Measurements from ENCODE around the gene RAB3D.
"Not testable (repeated sequence)": the region's sequence is repeated elsewhere in the genome, so short reads cannot be mapped to it uniquely, and the experiment has no call there.

Gene RAB3D

DNA sequence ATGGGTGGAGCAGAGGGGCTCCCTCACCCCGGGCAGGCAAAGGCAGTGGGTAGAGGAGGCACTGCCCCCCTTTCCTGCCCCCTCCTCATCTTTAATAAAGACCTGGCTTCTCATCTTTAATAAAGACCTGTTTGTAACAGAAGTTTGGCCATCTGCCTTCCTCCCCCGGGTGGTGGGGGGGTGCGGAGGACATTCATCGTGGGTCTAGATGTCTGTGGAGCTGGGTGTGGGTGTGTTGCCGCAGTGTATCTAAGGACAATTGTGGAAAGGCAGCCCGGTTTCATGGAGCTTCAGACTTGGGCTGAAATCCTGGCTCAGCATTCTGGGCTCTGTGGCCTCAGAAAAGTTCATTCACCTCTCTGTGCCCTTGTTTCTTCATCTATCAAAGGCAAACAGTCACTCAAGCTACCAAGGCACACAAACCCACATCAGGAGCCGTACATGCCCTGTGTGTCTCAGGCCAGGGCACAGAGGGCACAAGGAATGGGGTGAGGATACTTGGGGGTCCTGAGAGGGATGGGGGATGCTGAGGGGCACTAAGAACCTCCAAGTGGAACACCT, 26.2 kb upstream of the RAB3D start:
- DNase-seq, result no peak

DNA sequence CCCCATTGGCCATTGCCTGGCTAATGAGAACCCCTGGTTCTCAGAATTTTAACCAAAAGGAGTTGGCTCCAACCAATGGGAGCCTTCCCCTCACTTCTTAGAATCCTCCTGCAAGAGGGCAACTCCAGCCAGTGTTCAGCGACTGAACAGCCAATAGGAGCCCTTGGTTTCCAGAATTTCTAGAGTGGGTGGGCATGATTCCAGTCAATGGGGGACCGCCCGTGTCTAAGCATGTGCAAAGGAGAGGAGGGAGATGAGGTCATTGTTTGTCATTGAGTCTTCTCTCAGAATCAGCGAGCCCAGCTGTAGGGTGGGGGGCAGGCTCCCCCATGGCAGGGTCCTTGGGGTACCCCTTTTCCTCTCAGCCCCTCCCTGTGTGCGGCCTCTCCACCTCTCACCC, 25.5 kb upstream of the RAB3D start:
- DNase-seq, result no peak

DNA sequence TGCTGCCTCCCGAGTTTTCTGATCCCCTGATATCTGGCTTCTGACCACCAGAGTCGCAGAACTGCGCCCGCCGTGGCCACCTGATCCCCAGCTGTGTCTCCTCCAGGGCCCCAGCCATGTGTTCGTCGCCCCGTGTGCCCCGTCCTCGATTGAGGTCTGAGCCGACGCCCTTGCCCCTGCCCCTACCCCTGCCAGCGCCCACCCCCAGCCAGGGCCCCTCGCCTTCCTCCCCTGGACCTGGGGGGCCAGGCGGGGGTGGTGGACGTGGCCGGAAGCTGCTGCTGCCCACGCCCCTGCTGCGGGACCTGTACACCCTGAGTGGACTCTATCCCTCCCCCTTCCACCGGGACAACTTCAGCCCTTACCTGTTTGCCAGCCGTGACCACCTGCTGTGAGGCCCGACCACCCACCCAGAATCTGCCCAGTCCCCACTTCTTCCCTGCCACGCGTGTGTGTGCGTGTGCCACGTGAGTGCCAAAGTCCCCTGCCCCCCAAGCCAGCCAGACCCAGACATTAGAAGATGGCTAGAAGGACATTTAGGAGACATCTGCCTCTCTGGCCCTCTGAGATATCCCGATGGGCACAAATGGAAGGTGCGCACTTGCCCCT, 24.9 kb upstream of the RAB3D start:
- DNase-seq, result no peak

DNA sequence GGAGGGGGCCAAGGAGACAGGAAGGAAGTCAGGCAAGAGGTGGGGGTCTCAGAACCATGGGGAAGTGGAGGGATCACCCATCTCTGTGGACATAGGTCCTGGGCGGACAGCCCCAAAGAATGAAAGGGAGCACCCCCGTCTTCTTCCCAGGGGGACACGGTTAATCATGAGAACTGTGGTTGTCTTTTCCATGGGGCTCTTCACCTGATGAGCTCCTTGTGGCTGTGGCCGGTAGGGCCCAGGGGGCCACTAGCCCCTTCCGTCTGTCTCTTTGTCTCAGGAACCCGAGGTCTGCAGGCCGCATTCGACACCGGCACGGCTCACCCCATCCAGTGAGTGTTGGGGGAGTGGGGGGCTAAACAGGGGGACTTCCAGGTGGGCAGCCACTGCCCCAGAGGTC, 24.4 kb upstream of the RAB3D start:
- DNase-seq, result no peak

DNA sequence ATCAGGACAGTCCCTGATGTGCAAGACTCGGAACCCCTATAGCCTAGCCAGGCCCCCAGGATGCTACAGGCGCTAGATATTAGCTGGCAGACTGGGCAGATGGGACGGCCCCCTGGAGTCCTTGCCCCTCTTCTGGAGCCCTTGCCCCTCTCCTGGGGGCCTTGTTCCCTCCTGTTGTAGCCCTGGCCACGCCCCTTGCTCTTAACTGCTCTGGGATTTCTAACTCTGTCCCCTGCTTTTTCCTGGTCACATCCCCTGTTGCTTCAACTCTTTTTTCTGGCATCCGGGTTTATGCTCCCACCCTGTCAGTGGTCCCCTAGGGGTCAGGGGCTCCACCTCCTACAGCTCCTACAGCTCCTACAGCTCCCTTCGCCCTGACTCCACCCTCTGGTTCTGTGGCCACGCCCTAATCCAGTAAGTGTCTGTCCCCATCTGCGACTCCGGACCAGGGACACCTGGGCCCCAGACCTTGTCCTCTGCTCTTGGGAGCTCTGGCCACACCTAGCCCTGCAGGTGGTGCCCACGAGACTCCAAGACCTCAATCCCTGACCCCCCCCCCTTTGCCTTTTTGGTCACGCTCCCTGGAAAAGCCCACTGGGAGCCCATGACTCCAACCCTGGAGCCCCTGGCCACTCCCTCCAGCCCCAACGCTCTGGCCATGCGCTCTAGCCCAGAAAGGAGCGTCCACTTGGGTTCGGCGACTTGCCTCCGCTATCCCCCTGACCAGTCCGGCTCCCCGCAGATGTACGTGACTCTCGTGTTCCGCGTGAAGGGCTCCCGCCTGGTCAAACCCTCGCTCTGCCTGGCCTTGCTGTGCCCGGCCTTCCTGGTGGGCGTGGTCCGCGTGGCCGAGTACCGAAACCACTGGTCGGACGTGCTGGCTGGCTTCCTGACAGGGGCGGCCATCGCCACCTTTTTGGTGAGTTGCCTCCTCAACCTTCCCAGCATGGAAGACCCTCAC, 22.6 kb upstream of the RAB3D start:
- no peak for DNase-seq

DNA sequence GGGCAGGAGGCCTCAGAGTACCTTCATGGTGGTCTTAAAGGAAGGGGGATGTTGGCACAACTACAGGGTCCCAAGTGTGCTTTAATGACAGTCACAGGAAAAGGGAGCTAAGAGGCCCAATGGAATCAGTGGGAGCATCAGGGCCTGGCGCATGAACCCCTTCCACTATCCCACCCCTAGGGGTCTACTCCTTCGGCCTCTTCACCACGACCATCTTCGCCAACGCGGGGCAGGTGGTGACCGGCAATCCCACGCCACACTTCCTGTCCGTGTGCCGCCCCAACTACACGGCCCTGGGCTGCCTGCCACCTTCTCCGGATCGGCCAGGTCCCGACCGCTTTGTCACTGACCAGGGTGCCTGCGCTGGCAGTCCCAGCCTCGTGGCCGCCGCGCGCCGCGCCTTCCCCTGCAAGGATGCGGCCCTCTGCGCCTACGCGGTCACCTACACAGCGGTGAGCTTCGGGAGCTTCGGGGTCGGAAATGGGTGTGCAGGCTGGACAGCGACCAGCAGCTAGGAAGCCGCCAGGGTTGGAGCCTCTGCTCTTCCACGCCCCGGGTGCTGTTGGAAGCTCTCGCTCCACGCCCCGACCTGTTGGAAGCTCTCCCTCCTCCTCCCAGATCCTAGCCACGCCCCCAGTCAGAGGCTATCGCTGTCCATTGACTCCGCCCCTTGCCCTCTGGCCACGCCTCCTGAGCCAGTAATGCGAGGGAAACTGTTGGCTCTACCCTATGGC, 21.7 kb upstream of the RAB3D start:
- DNase-seq, result no peak

DNA sequence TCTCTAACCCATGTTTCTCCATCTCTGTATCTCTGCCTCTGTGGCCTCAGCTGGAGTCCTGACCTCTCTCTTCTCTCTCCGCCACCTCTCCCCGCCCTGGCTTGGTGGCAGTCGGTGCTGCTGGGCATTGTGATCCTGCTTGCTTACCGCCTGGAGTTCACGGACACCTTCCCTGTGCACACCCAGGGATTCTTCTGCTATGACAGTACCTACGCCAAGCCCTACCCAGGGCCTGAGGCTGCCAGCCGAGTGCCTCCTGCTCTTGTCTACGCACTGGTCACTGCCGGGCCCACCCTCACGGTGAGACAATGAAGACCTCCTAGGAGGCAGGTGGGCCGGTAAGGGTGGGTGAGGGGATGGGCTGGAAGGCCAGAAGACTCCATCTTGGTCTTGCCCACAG, 20.0 kb upstream of the RAB3D start:
- no peak for DNase-seq

DNA sequence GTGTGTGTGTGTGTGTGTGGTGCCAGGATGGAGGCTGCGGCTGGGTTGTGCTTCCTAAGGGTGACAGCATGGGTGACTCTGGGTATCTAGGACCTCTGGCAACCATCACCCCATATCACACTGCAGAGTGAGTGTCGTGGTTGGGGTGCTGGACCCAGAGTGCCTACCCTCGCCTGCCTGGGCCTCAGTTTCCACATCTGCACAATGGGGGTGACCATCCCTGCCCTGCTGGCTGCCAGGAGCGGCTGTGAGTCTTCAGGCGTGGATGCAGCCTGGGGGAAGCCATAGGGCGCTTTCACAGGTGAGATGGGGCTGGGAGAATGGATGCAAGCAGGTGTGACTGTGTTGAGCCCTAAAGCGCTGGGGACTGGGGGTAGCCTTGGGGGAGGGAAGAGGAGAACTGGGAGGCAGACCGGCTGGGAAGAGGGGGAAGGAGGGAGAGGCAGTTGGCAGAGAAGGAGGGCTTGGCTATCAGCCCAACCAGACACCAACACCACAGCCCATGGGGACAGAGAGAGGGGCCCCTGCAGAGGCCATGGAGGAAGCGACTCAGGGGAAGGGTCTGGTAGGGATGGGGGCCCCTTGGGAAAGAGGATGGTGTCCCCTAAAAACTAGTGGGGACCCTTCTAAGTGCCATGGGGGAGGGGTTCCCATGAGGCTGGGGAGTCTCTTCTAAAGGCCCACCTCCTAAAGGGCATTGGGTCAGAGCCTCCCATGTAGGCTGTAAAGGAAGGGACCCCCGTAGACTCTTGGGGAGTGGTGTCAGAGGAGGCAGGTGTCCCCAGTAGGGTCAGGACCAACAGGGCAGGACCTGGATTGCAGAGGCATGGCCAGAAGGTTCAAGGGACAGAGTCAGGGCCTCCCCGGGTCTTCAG, 17.5 kb upstream of the RAB3D start:
- no peak for DNase-seq

DNA sequence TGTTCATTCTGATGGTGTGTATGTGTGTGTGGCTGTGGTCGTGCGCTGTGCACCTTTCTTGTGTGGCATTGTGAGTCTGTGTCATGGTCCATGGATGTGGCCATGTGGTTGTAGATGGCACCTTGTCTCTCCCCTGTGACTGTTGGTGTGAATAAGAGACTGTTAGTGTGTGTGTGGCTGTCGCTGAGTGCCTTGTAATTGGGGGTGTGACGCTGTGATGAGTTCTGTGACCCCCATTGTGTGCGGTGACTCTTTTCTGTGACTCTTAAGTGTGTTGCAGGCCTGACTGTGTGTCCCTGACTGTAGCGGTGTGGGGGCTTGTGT, 16.6 kb upstream of the RAB3D start:
- DNase-seq, result no peak

DNA sequence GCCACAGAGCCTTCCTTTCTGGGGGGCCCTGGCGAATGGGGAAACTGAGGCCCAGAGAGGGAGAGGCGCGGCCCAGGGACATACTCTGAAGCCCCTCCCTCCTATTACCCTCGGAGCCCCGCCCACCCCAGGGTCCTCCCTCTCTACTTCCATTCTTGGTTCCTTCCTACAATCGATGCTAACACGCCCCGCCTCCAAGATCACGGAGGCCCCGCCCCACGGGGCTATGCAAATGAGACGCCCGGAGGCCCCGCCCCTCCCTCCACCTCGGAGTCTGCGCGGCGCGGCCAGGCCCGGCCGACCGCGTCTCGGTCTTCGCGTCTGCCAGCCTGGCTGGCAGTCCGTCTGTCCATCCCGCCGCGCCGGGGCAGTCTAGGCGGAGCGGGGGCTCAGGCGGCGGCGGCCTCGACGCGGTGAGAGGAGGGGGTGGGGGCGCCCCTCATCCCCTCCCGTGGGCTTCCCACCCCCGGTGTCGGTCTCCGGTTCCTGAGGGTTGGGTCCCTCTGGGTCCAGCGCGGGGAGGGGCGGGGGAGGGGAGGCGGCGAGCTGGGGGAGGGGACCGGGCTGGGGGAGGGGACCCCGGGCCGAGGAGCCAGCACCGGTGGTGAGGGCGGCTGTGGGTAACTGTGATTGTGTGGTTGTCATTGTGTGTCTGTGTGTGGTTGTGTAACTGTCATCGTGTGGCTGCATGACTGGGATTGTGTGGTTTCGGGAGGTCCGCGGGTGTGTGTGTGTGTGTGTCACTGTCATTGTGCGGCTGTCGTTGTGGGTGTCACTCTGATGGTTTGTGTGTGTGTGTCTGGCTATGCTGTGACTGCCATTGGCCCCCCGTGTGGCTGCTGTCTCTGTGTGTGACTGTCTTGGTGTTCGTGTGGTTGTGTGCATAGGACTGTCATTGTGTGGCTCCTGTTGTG, 16.0 kb upstream of the RAB3D start, which contains the start of gene PLPPR2:
TSS of gene PLPPR2 (plus strand) at position 273 of the 914 bp plus-strand sequence. CDS start 2,242 bp downstream, outside the sequence.
- DNase-seq, result peak; percentile 82

DNA sequence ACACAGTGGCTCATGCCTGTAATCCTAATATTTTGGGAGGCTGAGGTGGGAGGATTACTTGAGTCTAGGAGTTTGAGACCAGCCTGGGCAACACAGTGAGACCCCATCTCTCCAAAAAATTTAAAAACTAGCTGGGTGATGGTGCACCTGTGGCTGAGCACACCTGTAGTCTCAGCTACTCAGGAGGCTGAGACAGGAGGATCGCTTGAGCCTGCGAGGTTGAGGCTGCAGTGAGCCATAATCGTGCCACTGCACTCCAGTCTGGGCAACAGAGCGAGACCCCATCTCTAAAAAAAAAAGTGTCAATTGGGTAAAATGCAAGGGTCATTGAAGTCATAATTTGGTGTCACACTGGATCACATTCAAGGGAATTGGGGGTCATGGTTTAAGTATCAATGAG, 14.6 kb upstream of the RAB3D start:
- DNase-seq, result not testable (repeated sequence)

DNA sequence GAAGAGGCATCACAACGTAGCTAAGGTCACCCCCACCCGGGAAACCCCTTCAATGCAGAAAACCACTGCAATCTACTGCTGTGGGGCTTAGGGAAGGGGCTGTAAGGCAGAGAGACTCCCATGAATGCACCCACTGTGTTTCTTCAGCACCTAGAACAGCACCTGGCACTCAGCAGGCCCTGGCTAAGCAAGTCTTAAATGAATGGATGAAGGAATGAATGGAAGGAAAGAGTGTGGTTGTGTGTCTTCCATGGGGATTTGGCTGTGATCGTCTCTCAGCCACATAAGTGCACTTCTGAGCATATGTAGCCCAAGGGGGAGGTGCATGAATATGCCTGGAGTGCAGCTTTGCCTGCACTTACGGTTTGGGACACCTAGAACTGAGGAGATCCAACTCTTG, 9.7 kb upstream of the RAB3D start:
- no peak for DNase-seq

DNA sequence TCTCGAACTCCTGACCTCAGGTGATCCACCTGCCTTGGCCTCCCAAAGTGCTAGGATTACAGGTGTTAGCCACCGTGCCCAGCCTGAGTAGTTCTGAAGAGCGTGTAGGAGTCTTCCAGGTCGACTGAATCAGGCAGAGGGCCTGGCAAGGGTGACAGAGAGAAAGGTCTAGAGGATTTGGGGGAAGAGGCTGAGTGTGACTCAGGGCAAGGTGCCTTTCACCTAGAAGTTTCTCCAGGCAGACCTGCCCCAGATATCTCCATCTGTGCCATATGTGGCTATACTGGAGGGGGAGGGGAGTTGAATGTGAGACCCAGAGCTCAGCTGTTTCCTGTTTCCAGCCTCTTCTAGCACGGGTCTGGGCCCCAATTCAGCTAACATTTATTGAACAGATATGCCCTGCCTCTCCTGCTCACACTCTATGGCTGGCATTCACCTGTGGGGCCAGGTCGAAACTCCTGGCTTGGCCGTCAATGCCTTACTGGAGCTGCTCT, 8.1 kb upstream of the RAB3D start:
- no peak for DNase-seq

DNA sequence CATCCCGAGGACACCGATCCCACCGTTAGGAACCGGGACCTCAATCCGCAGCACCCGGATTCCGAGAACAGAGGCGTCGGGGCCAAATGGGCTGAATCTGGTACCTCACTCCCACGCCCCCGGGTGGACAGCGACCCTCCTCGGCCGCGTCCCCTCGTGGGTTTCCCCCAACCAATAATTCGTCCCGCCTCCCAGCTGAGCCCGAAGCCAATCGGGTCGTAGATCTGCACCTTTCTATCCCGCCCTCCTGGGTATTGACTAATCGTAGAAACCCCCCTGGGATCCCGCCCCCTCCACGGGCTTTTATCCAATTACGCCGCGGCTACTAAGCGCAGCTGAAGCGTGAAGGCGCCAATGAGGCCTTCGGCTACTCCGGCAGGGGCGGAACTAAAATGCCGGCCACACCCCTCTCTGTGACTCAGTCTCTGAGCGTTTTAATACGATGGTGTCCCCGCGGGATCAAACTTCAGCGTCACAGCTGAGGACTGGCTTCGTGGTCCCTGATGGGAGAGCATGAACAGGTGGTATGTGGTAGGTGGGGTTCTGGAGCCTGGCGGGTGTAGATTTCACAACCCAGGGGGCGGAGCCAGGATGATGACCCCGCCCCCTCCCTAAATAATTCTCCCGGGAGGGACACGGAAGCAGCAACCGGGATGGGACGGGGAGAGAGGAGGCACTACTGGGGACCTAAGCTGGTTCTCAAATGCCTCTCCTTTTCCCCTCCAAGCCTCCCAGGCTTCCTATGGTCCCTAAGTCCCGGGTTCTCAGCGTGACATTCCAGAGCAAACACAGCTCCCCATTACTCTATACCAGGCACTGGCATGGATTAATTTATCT, 6.9 kb upstream of the RAB3D start, which contains the start of the genes CCDC159 and TMEM205:
TSS of gene CCDC159 (plus strand) at position 416 of the 837 bp plus-strand sequence. CDS start at position 504, 88 bp downstream.
TSS of gene TMEM205 (minus strand) at position 165 of the 837 bp plus-strand sequence. CDS start 649 bp downstream, outside the sequence.
- DNase-seq, result peak; percentile 99

DNA sequence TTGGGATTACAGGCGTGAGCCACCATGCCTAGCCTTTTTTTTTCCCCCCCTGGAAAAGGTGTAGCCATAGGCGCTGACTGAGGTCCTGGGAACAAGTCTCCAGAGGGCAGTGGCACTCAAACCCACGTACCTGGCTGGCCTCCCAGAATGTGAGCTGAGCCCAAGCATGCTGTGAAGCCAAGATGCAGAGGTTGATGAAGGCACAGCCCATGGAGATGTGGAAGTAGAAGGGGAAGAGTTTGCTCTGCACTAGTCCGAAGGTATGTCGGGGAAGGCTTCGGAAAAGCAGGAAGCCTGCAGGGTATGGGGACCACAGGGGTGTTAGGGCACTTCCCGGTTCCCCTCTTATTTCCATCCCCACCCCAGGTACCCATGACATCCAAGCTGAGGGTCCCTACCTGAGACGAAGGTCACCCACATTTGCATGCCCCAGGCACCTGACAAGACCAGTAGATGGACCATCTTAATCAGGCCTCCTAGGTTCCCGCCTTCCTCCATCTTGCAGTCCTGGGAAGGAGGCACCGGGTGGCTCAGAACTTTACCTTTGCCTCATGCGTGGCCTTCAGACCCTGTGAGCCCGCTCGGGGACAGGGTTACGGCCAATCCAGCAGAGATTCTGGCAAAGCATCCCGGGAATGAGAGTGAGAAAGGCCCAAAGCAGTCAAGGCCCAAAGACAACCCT, 5.8 kb upstream of the RAB3D start:
- no peak for DNase-seq

DNA sequence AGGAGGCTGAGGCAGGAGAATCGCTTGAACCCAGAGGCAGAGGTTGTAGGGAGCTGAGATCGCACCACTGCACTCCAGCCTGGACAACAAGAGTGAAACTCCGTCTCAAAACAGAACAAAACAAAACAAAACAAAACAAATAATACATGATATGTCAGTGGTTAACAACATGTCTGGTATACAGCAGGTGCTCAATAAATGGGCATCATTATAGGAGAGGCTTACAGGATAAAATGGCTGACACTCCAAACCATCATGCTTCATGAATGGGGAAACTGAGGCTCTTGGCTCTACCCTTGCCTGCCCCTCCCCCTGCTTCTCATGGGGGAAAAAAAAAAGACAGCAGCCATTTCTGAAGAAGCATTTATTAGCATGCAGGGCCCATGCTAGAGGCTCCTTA, 3.0 kb upstream of the RAB3D start:
- no peak for DNase-seq

DNA sequence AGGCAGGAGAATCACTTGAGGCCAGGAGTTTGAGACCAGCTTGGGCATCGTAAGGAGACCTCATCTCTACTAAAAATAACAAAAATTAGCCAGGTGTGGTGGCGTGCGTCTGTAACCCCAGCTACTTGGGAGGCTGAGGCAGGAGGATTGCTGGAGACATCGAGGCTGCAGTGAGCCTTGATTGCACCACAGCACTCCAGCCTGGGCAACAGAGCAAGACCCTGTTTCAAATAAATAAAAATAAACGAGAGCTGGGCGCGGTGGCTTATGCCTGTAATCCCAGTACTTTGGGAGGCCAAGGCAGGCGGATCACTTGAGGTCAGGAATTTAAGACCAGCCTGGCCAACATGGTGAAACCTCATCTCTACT, 626 bp upstream of the RAB3D start:
- not testable (repeated sequence) for DNase-seq

DNA sequence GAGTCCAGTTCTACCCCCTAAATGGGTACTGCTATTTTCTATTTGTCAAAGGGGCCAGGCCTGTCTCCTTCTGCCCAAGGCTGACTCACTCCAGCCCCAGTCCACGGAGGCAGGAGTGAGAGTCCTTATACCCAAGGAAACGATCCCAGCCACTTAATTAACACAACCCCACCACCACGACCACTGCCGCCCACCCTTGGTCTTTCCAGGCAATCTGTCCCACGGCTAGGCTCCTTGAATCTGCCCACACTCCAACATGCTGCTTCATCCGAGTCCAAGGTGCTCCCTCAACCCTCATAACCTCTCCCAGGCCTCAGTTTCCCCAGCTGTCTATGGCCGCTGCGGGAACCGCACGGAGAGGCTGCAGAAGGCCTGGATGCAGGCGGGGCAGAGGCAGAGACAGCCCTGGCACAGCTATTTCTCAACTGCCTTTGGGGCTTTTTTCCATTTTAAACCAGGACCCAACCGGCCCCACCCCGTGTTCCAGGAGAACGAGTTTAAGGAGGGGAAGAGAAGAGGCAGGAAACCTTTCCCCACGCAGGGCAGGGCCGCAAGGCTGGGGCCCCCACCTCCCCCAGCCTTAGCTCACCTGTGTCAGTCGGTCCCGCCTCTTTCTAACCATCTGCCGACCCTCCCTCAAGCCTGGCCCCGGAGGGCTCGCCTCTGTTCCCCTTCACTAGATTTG, 746 bp downstream of the RAB3D start:
- no peak for DNase-seq

DNA sequence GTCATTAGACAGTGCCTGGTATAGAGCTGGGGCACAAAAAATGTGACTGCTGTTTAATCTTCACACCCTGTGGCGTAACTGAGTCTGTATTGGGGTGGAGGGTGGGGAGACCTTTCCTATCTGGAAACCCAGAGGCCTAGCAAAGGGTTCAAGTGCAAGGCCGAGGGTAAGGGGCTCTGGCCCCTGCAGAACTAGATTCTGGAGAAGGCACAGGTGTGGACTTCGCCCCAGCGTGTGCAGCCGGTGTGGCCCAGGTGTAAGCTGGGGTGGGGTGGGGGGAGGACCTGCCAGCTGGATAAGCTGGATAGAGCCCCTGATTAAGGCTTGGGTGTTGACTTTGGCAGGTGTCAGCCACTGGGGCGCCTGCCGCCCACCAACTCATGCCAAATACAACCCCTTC, 1.3 kb downstream of the RAB3D start:
- no peak for DNase-seq

All from T1000 (cell line).